SU-DHL-6 (cell line): Measurements from ENCODE around the gene THNSL1.

ENCODE experiments used
- CTCF ChIP-seq: fragments of 200-600 bp; sonication (generic); IDR thresholded peaks from one replicate; pipeline ENCODE4 v1.5.1; 2017; ENCODE audit warnings: antibody characterized with exemption, mild to moderate bottlenecking, low read length, moderate library complexity; ENCODE audit not compliant: insufficient read depth, poor library complexity, severe bottlenecking
- EZH2phosphoT487 ChIP-seq: fragments of 200-600 bp; sonication (generic), shearing (Covaris generic); conservative IDR thresholded peaks from 2 replicates; pipeline ENCODE4 v1.6.1; 2018; ENCODE audit warnings: mild to moderate bottlenecking, antibody characterized with exemption, low read length, moderate library complexity, mixed read lengths

GRCh38 chr10:25024528-25024927 is 8.1 kb downstream of the THNSL1 start:
- TF ChIP-seq CTCF = no peak
- no peak for TF ChIP-seq EZH2phosphoT487
